ENCODE results near the gene ZNF740. TPM values are rescaled to one million over a fixed set of nuclear protein-coding genes. Genes with fewer than 3 reads are reported as not detected.

ZNF740 gene
- polyA plus RNA-seq, 1 donor from 2014 or later: 24.3 TPM

- Histone ChIP-seq H3K27ac (ENCODE audit: low read length) (no peak overlapping the region), H3F3A (ENCODE audit: insufficient read depth, low read length, poor library complexity, severe bottlenecking) (no peaks in the 10 kb centered on the region), H2AFZ (ENCODE audit: low read depth, low read length) (no peak overlapping the region), H4K20me1 (ENCODE audit: insufficient read depth) (no peaks in the 10 kb centered on the region), H3K36me3 (ENCODE audit: insufficient read depth, low read length) (no peaks in the 10 kb centered on the region), H3K4me2 (ENCODE audit: low read length) (no peak overlapping the region), H3K27me3 (ENCODE audit: insufficient read depth, low read depth, low read length) (peaks cover 8% of the 10 kb centered on the region), H3K9me2 (ENCODE audit: insufficient read depth, low read length) (no peaks in the 10 kb centered on the region), H3K9me3 (ENCODE audit: low read length) (no peaks in the 10 kb centered on the region), H3K9ac (ENCODE audit: low read length) (no peak overlapping the region), H3K79me2 (replicated peaks; ENCODE audit: insufficient read depth, low read length) (no peaks in the 10 kb centered on the region), H3K4me3 (ENCODE audit: low read length) (no peak overlapping the region)
- TF ChIP-seq POLR2AphosphoS5 (IDR thresholded peaks at IDR 0.05) (no peak), RAD21 (conservative IDR thresholded peaks at IDR 0.05) (no peak), TAF1 (IDR thresholded peaks at IDR 0.05; ENCODE audit: low read depth) (no peak), SMC3 (conservative IDR thresholded peaks at IDR 0.05; ENCODE audit: poor library complexity) (no peak), MXI1 (conservative IDR thresholded peaks at IDR 0.05; ENCODE audit: poor library complexity, severe bottlenecking) (no peak), EZH2 (IDR thresholded peaks at IDR 0.05; ENCODE audit: borderline replicate concordance, insufficient read depth, low read length, poor library complexity, severe bottlenecking) (no peak), CTCF (IDR thresholded peaks at IDR 0.05; ENCODE audit: poor library complexity, severe bottlenecking) (no peak), EP300 (conservative IDR thresholded peaks at IDR 0.05; ENCODE audit: poor library complexity, severe bottlenecking) (no peak)
- TF ChIP-seq, protein P1, sequence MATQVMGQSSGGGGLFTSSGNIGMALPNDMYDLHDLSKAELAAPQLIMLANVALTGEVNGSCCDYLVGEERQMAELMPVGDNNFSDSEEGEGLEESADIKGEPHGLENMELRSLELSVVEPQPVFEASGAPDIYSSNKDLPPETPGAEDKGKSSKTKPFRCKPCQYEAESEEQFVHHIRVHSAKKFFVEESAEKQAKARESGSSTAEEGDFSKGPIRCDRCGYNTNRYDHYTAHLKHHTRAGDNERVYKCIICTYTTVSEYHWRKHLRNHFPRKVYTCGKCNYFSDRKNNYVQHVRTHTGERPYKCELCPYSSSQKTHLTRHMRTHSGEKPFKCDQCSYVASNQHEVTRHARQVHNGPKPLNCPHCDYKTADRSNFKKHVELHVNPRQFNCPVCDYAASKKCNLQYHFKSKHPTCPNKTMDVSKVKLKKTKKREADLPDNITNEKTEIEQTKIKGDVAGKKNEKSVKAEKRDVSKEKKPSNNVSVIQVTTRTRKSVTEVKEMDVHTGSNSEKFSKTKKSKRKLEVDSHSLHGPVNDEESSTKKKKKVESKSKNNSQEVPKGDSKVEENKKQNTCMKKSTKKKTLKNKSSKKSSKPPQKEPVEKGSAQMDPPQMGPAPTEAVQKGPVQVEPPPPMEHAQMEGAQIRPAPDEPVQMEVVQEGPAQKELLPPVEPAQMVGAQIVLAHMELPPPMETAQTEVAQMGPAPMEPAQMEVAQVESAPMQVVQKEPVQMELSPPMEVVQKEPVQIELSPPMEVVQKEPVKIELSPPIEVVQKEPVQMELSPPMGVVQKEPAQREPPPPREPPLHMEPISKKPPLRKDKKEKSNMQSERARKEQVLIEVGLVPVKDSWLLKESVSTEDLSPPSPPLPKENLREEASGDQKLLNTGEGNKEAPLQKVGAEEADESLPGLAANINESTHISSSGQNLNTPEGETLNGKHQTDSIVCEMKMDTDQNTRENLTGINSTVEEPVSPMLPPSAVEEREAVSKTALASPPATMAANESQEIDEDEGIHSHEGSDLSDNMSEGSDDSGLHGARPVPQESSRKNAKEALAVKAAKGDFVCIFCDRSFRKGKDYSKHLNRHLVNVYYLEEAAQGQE (IDR thresholded peaks at IDR 0.05; ENCODE audit: borderline replicate concordance): no peak
Observed at GRCh38 chr12:53192531-53193021, 12.1 kb downstream of the ZNF740 start.

GRCh38 chr12:53193040-53193439, 12.5 kb downstream of the ZNF740 start:
- Histone ChIP-seq H3K9me3 (ENCODE audit: low read length) (no peaks in the 10 kb centered on the region), H3K9ac (ENCODE audit: low read length) (no peak overlapping the region), H4K20me1 (ENCODE audit: insufficient read depth) (no peaks in the 10 kb centered on the region), H2AFZ (ENCODE audit: low read depth, low read length) (no peak overlapping the region), H3K27me3 (ENCODE audit: insufficient read depth, low read depth, low read length) (peaks cover 13% of the 10 kb centered on the region), H3K9me2 (ENCODE audit: insufficient read depth, low read length) (no peaks in the 10 kb centered on the region), H3K27ac (ENCODE audit: low read length) (no peak overlapping the region), H3F3A (ENCODE audit: insufficient read depth, low read length, poor library complexity, severe bottlenecking) (no peaks in the 10 kb centered on the region), H3K4me3 (ENCODE audit: low read length) (no peak overlapping the region), H3K36me3 (ENCODE audit: insufficient read depth, low read length) (no peaks in the 10 kb centered on the region), H3K4me2 (ENCODE audit: low read length) (no peak overlapping the region), H3K79me2 (replicated peaks; ENCODE audit: insufficient read depth, low read length) (no peaks in the 10 kb centered on the region)
- TF ChIP-seq CTCF (IDR thresholded peaks at IDR 0.05; ENCODE audit: poor library complexity, severe bottlenecking) (no peak), SMC3 (conservative IDR thresholded peaks at IDR 0.05; ENCODE audit: poor library complexity) (no peak), MXI1 (conservative IDR thresholded peaks at IDR 0.05; ENCODE audit: poor library complexity, severe bottlenecking) (no peak), EZH2 (IDR thresholded peaks at IDR 0.05; ENCODE audit: borderline replicate concordance, insufficient read depth, low read length, poor library complexity, severe bottlenecking) (no peak), TAF1 (IDR thresholded peaks at IDR 0.05; ENCODE audit: low read depth) (no peak), EP300 (conservative IDR thresholded peaks at IDR 0.05; ENCODE audit: poor library complexity, severe bottlenecking) (no peak), POLR2AphosphoS5 (IDR thresholded peaks at IDR 0.05) (no peak), RAD21 (conservative IDR thresholded peaks at IDR 0.05) (no peak)
- TF ChIP-seq, protein P1 (IDR thresholded peaks at IDR 0.05; ENCODE audit: borderline replicate concordance): no peak

All from neural cell (in vitro differentiated cells).